Spleen (tissue), 7 donors: ENCODE measurements around the gene FABP3.

Experiments
- POLR2A ChIP-seq, 3 donors: fragments of 450-650 bp; IDR thresholded peaks; one replicate each; pipeline ENCODE4 v1.5.1; 2017; ENCODE audit warnings: antibody characterized with exemption in 3 of 3, mild to moderate bottlenecking in 1 of 3
- TF ChIP-seq, protein P1 (sequence below), 11 experiments: fragments of 200-600 bp in 7 of 11; fragments of 450-650 bp in 4 of 11; sonication (generic) in 4 of 11; IDR thresholded peaks in 8 of 11; conservative IDR thresholded peaks in 3 of 11; 1 replicate in 7 of 11; 2 replicates in 4 of 11; pipeline versions ENCODE4 v1.4.0 to v1.8.0; 2016 to 2021; ENCODE audit warnings: antibody characterized with exemption in 11 of 11, inconsistent platforms in 4 of 11, mild to moderate bottlenecking in 1 of 11
- donor health status: DM: no; HTN: no; CAD: no; lungs with moderate emphysema.
- donor health status: DM: no; HTN: no; CAD: no.
- donor health status: DM: no; HTN: no; CAD: no.

DNA sequence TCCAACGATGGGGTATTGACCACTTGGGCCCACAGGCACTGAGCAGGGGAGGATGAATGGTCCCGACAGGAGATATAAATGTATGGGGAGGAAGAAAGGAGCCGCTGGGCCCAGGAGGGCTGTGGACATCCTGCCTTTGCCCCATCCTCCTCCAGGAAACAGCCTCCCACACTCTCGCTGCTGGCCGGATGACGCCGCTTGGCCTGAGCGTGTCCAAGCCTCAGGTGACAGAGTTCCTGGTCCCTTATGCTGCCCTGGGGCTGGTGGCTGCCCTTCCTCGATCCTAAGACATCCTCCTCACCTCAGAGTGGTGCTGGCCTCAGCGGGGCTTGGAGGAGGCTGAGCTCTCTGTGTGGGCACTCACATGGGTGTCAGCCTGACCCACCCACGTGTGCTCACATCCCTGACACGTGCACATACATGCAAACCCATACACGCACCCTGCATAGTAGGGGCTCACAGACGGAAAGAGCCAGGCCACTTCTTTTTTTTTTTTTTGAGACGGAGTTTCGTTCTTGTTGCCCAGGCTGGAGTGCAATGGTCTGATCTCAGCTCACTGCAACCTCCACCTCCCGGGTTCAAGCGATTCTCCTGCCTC is 34.3 kb upstream of the FABP3 start:
- TF ChIP-seq, protein P1, sequence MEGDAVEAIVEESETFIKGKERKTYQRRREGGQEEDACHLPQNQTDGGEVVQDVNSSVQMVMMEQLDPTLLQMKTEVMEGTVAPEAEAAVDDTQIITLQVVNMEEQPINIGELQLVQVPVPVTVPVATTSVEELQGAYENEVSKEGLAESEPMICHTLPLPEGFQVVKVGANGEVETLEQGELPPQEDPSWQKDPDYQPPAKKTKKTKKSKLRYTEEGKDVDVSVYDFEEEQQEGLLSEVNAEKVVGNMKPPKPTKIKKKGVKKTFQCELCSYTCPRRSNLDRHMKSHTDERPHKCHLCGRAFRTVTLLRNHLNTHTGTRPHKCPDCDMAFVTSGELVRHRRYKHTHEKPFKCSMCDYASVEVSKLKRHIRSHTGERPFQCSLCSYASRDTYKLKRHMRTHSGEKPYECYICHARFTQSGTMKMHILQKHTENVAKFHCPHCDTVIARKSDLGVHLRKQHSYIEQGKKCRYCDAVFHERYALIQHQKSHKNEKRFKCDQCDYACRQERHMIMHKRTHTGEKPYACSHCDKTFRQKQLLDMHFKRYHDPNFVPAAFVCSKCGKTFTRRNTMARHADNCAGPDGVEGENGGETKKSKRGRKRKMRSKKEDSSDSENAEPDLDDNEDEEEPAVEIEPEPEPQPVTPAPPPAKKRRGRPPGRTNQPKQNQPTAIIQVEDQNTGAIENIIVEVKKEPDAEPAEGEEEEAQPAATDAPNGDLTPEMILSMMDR (IDR thresholded peaks at IDR 0.05 in 8 of 11, conservative IDR thresholded peaks at IDR 0.05 in 3 of 11), result no peak
- TF ChIP-seq POLR2A (IDR thresholded peaks at IDR 0.05), result no peak
